Subcutaneous adipose tissue (tissue), 4 donors: ENCODE data around the gene FKBP8. TPM values are rescaled to one million over a fixed set of nuclear protein-coding genes. Genes with fewer than 3 reads are reported as not detected.

Experiments used
- total RNA-seq, 4 donors: library from RNA; depleted of rRNA; stranded (reverse); fragments of >200 nt; gene quantifications; one replicate each; pipeline ENCODE4 v1.1.0, GENCODE V29; 2016
- TF ChIP-seq, protein P1 (sequence below): fragments of 450-650 bp; IDR thresholded peaks from one replicate; pipeline ENCODE4 v1.5.1; 2016; ENCODE audit warnings: low read depth, mild to moderate bottlenecking, control low read depth, antibody characterized with exemption, moderate library complexity

Gene FKBP8
- total RNA-seq, 4 donors from 2014 or later, result 105 to 369 (median 280) TPM

DNA sequence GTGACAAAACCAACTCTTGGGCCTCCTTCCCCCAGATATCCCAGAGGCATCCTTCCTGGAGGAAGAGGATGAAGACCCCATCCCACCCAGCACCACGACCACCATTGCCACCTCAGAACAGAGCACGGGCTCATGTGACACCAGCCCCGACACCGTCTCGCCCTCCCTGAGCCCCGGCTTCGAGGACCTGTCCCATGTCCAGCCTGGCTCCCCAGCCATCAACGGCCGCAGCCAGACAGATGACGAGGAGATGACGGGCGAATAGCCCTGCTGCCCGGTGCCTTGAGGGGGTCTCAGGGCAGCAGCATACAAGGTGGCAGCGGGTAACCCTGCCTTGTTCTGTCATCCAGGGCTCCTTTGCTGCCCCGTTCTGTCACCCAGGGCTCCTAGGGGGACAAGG lies 25.0 kb upstream of the FKBP8 start:
- TF ChIP-seq, protein P1, sequence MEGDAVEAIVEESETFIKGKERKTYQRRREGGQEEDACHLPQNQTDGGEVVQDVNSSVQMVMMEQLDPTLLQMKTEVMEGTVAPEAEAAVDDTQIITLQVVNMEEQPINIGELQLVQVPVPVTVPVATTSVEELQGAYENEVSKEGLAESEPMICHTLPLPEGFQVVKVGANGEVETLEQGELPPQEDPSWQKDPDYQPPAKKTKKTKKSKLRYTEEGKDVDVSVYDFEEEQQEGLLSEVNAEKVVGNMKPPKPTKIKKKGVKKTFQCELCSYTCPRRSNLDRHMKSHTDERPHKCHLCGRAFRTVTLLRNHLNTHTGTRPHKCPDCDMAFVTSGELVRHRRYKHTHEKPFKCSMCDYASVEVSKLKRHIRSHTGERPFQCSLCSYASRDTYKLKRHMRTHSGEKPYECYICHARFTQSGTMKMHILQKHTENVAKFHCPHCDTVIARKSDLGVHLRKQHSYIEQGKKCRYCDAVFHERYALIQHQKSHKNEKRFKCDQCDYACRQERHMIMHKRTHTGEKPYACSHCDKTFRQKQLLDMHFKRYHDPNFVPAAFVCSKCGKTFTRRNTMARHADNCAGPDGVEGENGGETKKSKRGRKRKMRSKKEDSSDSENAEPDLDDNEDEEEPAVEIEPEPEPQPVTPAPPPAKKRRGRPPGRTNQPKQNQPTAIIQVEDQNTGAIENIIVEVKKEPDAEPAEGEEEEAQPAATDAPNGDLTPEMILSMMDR, result no peak

GRCh38 chr19:18566953-18567352 lies 23.6 kb upstream of the FKBP8 start:
- TF ChIP-seq, protein P1, result no peak

DNA sequence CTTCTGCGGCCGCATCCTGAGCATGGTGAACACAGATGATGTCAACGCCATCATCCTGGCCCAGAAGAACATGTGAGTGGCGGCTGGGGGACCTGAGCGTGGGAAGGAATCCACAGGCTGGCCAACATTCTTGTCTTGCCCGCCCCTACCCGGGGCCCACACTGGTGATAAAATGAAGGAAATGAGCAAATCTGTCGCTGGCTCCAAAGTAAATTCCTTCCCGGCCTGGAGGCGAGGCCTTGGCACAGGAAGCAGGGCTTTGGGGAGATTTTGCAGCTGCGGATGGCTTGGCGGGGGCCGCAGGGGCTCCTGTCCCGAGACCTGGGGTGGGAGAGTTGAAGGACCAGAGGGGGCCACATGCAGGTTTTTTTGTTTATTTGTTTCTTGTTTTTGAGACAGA lies 18.7 kb upstream of the FKBP8 start:
- TF ChIP-seq, protein P1, result no peak

DNA sequence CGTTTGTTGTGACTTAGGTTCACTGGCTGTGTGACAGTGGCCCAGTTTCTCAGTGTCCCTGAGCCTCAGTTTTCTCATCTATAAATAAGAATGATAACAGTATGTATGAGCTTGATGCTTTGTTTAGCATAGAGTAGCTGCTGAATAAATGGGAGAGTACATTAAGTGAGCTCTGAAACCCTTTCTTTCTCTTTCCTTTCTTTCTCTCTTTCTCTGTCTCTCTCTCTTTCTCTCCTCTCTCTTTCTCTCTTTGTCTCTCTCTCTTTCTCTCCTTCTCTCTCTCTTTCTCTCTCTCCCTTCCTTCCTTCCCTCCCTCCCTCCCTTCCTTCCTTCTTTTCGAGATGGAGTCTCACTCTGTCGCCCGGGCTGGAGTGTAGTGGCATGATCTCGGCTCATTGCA lies 16.3 kb upstream of the FKBP8 start:
- TF ChIP-seq, protein P1, result no peak

DNA sequence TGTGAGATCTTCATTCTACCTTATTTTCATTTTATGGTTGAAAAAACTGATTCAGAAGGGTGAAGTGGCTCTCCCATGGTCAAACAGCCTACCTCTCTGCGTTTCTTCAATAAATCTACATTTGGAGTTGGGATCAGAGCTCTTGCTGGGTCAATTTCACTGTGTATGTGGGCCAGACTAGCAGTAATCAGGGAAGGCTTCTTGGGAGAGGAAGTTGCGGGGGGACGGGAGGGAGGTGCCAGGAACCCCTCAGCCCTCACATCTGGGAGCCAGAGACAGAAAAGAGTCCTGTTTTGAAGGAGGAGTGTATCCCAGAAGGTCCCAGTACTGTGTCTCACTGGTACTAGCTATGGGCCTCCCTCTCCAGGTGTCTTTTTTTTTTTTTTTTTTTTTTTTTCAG lies 15.2 kb upstream of the FKBP8 start:
- TF ChIP-seq, protein P1, result no peak

- TF ChIP-seq, protein P1, result no peak
These were observed 14.8 kb upstream of the FKBP8 start for GRCh38 chr19:18558202-18558555.

DNA sequence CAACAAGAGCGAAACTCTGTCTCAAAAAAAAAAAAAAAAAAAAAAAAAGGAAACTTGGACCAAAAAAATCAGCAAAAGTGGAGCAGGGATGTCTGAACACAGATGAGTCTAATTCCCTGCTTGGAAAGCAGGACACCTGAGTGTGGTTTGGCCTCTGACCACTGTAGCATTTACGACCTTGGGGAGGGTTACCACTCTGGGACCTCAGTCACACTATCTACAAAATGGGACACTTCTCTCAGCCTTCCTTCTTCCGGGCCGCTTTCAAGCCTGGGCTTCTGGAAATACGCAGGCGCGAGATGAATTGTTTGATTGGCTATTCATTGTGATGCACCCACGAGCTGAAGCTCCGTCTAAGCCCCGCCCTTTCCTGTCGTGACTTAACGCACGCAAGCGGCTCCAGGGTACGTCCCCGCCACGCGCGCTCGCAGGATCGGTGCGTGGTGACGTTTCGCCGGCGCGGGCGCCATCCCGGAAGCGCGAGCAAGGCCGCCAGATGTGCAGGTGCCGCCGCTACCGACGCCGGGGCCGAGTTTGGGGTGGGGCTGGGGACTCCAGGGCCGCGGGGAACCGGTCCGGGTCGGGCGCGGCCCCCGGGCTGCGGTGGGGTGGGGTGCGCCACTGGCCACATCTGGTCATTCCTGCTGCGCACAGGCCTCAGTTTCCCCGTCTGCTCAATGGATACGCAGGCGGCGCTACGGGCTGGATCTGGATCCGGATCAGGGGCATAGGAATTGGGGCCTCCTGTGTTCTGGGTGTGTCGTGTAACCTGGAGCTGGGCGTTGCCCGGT lies 14.2 kb upstream of the FKBP8 start, which contains the start of gene KXD1:
TSS of gene KXD1 (plus strand) at position 460 of the 791 bp plus-strand sequence. CDS start 4,187 bp downstream, outside the sequence.
- TF ChIP-seq, protein P1, result no peak
